Muscle layer of duodenum (tissue), 2 donors: Measurements from ENCODE around the gene IER2.

Experiments used
- H3K27ac ChIP-seq: one replicate; pipeline ENCODE4 v1.7.0; 2013; ENCODE audit warnings: mild to moderate bottlenecking, low read length
- H3K27me3 ChIP-seq: one replicate; pipeline ENCODE4 v1.7.0; 2013; ENCODE audit warnings: low read depth, mild to moderate bottlenecking, control low read depth, low read length
- H3K36me3 ChIP-seq, 2 donors: one replicate each; pipeline ENCODE4 v1.7.0; 2013; ENCODE audit warnings: low read length in 2 of 2, control low read depth in 1 of 2, mild to moderate bottlenecking in 1 of 2; ENCODE audit not compliant: insufficient read depth in 2 of 2, control insufficient read depth in 1 of 2
- H3K4me1 ChIP-seq, 2 donors: one replicate each; pipeline ENCODE4 v1.7.0; 2013; ENCODE audit warnings: low read length in 2 of 2, mild to moderate bottlenecking in 2 of 2, control low read depth in 1 of 2, moderate library complexity in 1 of 2; ENCODE audit not compliant: insufficient read depth in 2 of 2, control insufficient read depth in 1 of 2
- H3K4me3 ChIP-seq, 2 donors: one replicate each; pipeline ENCODE4 v1.7.0; 2013; ENCODE audit warnings: low read length in 2 of 2, low read depth in 1 of 2, mild to moderate bottlenecking in 1 of 2
- H3K9me3 ChIP-seq, 2 donors: one replicate each; pipeline ENCODE4 v1.7.0; 2013; ENCODE audit warnings: low read length in 2 of 2, control low read depth in 1 of 2, mild to moderate bottlenecking in 1 of 2; ENCODE audit not compliant: control insufficient read depth in 1 of 2
- donor health status: healthy.

The IER2 gene, protein sequence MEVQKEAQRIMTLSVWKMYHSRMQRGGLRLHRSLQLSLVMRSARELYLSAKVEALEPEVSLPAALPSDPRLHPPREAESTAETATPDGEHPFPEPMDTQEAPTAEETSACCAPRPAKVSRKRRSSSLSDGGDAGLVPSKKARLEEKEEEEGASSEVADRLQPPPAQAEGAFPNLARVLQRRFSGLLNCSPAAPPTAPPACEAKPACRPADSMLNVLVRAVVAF

GRCh38 chr19:13150187-13150930 lies at the start of gene IER2, which contains the start of gene STX10:
TSS of gene IER2 (plus strand) at chr19:13150411. CDS start at chr19:13153187, 2,776 bp downstream.
TSS of gene STX10 (minus strand) at chr19:13150375. CDS start at chr19:13150173, 202 bp downstream.
- Histone ChIP-seq H3K27me3 (no peaks in the 10 kb centered on the region), H3K36me3 (peaks cover 0 to 10% of the 10 kb centered on the region in 2 donors), H3K4me3 (peak within 1 kb of the TSS; percentile 82 to 97), H3K4me1 (peaks cover 0 to 13% of the 10 kb centered on the region in 2 donors), H3K9me3 (no peaks in the 10 kb centered on the region), H3K27ac (peak within 1 kb of the TSS; percentile 100)

GRCh38 chr19:13100841-13101589 lies 49.2 kb upstream of the IER2 start:
- no peaks in the 10 kb centered on the region for H3K36me3 ChIP-seq
- H3K9me3 ChIP-seq, result no peaks in the 10 kb centered on the region
- no peak overlapping the region for H3K27ac ChIP-seq
- peaks cover 9 to 41% of the 10 kb centered on the region in 2 donors for H3K4me1 ChIP-seq
- no peaks in the 10 kb centered on the region for H3K27me3 ChIP-seq
- H3K4me3 ChIP-seq, result peak overlapping the region; percentile 42 to 65

- Histone ChIP-seq H3K27me3 (no peaks in the 10 kb centered on the region), H3K4me1 (peaks cover 9 to 41% of the 10 kb centered on the region in 2 donors), H3K4me3 (peak overlapping the region; percentile 53 to 65), H3K27ac (peak overlapping the region; percentile 31), H3K9me3 (no peaks in the 10 kb centered on the region), H3K36me3 (no peaks in the 10 kb centered on the region)
These were observed 48.4 kb upstream of the IER2 start for GRCh38 chr19:13101590-13102415.

DNA sequence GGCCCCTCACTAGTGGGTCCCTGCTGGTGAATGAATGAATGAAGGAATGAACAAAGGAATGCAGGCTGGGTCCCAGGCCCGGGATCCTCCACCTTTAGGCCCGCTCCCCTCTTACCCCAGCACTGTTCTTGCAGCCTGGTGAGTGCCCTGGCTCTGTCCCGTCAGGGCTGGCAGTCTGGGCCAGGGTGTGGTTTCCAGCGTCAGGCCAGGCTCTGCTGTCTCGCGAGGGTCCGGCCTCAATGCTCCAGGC lies 47.9 kb upstream of the IER2 start:
- H3K9me3 ChIP-seq, result no peaks in the 10 kb centered on the region
- peak overlapping the region; percentile 31 for H3K27ac ChIP-seq
- peaks cover 0 to 1% of the 10 kb centered on the region in 2 donors for H3K36me3 ChIP-seq
- peak overlapping the region; percentile 53 to 65 for H3K4me3 ChIP-seq
- peaks cover 9 to 41% of the 10 kb centered on the region in 2 donors for H3K4me1 ChIP-seq
- no peaks in the 10 kb centered on the region for H3K27me3 ChIP-seq

DNA sequence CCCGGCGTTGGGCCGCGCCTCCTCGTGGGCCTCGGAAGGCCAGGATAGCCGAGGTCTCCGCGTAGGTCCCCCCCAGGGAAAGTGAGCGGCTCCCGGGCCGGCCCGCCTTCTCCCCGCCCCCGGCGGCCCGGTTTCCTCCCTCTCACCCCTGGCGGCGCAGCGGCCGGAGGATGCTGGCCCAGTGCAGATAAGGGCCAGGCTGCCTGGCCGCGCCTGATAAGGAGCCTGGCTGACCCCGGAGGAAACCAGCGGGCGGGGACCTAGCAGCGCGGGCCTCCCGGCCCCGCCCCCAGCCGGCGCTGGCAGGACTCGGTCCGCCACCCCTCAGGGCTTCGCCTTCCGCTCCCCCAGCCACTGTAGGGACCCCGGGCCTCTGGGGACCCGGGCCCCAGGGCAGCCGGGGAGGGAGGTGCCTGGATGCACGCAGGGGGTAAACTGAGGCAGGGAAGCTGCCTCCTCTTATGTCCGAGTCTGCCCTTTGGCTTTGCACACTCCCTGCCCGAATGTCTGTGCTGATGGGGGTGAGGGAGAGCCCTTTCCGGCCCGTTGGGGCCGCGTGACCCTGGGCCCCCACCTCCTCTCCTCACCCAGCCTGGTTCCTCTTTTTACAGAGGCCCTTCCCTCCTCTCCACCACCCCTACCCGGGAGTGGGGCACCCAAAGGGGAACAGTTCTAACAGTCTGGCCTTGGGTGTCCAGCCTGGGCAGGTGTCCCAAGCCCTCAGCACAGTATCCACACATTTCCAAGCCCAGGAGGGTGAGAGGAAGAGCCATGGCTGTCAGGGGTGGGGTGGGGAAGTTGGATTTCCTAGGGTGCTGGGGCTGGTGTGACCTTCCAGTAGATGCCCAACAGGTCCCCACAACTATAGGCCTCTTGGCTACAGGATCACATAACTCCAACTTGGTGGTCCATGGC lies 47.3 kb upstream of the IER2 start, which contains the start of gene LYL1:
LYL1 (minus strand) TSS at position 193 of the 915 bp plus-strand sequence. CDS start 1,687 bp downstream, outside the sequence.
- peak within 1 kb of the TSS; percentile 53 to 65 for H3K4me3 ChIP-seq
- no peaks in the 10 kb centered on the region for H3K27me3 ChIP-seq
- peak within 1 kb of the TSS; percentile 56 for H3K27ac ChIP-seq
- H3K9me3 ChIP-seq, result no peaks in the 10 kb centered on the region
- peaks cover 0 to 6% of the 10 kb centered on the region in 2 donors for H3K36me3 ChIP-seq
- peaks cover 9 to 38% of the 10 kb centered on the region in 2 donors for H3K4me1 ChIP-seq

- H3K4me3 ChIP-seq, result peak overlapping the region in 1 of 2 donors; percentile 65
- H3K27me3 ChIP-seq, result no peaks in the 10 kb centered on the region
- peaks cover 9 to 35% of the 10 kb centered on the region in 2 donors for H3K4me1 ChIP-seq
- H3K9me3 ChIP-seq, result no peaks in the 10 kb centered on the region
- peak overlapping the region; percentile 56 for H3K27ac ChIP-seq
- H3K36me3 ChIP-seq, result peaks cover 0 to 6% of the 10 kb centered on the region in 2 donors
These were observed 46.4 kb upstream of the IER2 start for GRCh38 chr19:13103581-13104359.

- Histone ChIP-seq H3K9me3 (no peaks in the 10 kb centered on the region), H3K36me3 (peaks cover 0 to 10% of the 10 kb centered on the region in 2 donors), H3K4me1 (peaks cover 9 to 31% of the 10 kb centered on the region in 2 donors), H3K27me3 (no peaks in the 10 kb centered on the region), H3K27ac (peak overlapping the region; percentile 51), H3K4me3 (peak overlapping the region; percentile 30 to 46)
These were observed 45.8 kb upstream of the IER2 start for GRCh38 chr19:13104360-13104847.

DNA sequence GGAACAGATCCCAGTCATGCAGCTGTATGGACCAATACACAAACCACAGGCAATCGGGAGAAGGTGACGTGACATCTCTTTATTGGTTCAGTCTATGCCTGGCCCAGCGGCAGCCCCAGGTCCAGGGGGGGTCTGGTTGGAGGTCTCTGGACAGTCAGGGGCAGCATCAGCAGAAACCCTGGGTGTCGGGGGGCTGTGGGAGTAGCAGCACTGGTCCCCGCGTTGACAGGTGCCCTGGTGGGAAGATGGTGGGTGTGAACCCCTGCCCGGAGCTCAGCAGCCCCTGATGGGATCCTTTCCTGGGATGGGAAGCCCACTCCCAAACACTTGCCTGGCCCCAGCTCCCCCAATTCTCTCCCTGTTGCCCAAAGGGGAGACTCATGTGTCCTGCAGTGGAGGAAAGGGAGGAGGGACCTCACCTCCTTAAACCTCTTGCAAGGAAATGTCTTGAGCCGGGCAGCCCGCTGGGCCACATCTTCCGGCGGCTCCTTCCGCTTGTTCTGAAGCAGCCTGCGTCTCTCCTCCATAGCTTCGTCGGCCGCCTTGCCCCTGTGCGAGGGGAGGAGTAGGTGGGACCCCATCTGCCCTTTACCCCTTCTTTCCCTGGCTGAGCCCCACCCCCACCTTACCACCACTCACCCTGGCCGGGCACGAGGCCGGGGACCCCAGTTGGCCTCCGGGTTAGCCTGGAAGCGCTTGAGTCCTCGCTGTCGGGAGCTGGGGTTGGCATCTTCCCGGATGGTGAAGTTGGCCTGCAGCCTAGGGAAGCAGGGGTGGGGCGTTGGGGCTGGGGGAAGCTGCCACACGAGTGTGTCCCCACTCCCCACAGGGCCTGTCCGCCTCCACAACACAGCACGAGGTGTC lies 45.1 kb upstream of the IER2 start:
- peak overlapping the region; percentile 30 to 46 for H3K4me3 ChIP-seq
- H3K27ac ChIP-seq, result peak overlapping the region; percentile 51
- H3K36me3 ChIP-seq, result peaks cover 0 to 17% of the 10 kb centered on the region in 2 donors
- H3K9me3 ChIP-seq, result no peaks in the 10 kb centered on the region
- peaks cover 9 to 31% of the 10 kb centered on the region in 2 donors for H3K4me1 ChIP-seq
- no peaks in the 10 kb centered on the region for H3K27me3 ChIP-seq
